ENCODE data around the gene ASIC4.

Gene ASIC4

GRCh38 chr2:219542931-219543595, 28.8 kb downstream of the ASIC4 start:
- DNase-seq (ENCODE audit: insufficient read length, low spot score) = no peak
- no peak for FAIRE-seq
- TF ChIP-seq, protein P1, sequence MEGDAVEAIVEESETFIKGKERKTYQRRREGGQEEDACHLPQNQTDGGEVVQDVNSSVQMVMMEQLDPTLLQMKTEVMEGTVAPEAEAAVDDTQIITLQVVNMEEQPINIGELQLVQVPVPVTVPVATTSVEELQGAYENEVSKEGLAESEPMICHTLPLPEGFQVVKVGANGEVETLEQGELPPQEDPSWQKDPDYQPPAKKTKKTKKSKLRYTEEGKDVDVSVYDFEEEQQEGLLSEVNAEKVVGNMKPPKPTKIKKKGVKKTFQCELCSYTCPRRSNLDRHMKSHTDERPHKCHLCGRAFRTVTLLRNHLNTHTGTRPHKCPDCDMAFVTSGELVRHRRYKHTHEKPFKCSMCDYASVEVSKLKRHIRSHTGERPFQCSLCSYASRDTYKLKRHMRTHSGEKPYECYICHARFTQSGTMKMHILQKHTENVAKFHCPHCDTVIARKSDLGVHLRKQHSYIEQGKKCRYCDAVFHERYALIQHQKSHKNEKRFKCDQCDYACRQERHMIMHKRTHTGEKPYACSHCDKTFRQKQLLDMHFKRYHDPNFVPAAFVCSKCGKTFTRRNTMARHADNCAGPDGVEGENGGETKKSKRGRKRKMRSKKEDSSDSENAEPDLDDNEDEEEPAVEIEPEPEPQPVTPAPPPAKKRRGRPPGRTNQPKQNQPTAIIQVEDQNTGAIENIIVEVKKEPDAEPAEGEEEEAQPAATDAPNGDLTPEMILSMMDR (IDR thresholded peaks at IDR 0.05; ENCODE audit: insufficient read depth, missing control alignments) = no peak

GRCh38 chr2:219543596-219544358, 29.5 kb downstream of the ASIC4 start, which contains the start of the genes CHPF and TMEM198:
Gene CHPF (minus strand): TSS chr2:219543809. CDS start chr2:219543538, 271 bp downstream.
Gene TMEM198 (plus strand): TSS chr2:219544028. CDS start chr2:219544728, 700 bp downstream.
- DNase-seq (ENCODE audit: insufficient read length, low spot score) (peak; percentile 99), FAIRE-seq (no peak)
- TF ChIP-seq, protein P1 (IDR thresholded peaks at IDR 0.05; ENCODE audit: insufficient read depth, missing control alignments) = no peak

GRCh38 chr2:219544567-219544966, 30.3 kb downstream of the ASIC4 start:
- FAIRE-seq = no peak
- DNase-seq (ENCODE audit: insufficient read length, low spot score) = no peak

GRCh38 chr2:219545295-219545942, 31.1 kb downstream of the ASIC4 start:
- FAIRE-seq = no peak
- TF ChIP-seq, protein P1 (IDR thresholded peaks at IDR 0.05; ENCODE audit: insufficient read depth, missing control alignments) = no peak
- DNase-seq (ENCODE audit: insufficient read length, low spot score) = no peak

More at GRCh38 chr2:219544567-219544966, 30.3 kb downstream of the ASIC4 start:
- TF ChIP-seq, protein P1 (IDR thresholded peaks at IDR 0.05; ENCODE audit: insufficient read depth, missing control alignments) = no peak

GRCh38 chr2:219545943-219546352, 31.7 kb downstream of the ASIC4 start:
- FAIRE-seq (no peak), DNase-seq (ENCODE audit: insufficient read length, low spot score) (no peak)
- TF ChIP-seq, protein P1 (IDR thresholded peaks at IDR 0.05; ENCODE audit: insufficient read depth, missing control alignments) = no peak

DNA sequence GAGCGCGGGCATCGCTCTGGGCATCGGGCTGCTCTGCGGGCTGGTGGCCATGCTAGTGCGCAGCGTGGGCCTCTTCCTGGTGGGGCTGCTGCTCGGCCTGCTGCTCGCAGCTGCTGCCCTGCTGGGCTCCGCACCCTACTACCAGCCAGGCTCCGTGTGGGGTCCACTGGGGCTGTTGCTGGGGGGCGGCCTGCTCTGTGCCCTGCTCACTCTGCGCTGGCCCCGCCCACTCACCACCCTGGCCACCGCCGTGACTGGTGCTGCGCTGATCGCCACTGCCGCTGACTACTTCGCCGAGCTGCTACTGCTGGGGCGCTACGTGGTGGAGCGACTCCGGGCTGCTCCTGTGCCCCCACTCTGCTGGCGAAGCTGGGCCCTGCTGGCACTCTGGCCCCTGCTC, 33.3 kb downstream of the ASIC4 start:
- no peak for DNase-seq (ENCODE audit: insufficient read length, low spot score)
- no peak for FAIRE-seq

More for the DNA sequence above, 33.3 kb downstream of the ASIC4 start:
- TF ChIP-seq, protein P1 (IDR thresholded peaks at IDR 0.05; ENCODE audit: insufficient read depth, missing control alignments) = no peak
